Erythroblast (primary cell): ENCODE measurements around the gene CYBRD1.
"Not testable (repeated sequence)": the region's sequence is repeated elsewhere in the genome, so short reads cannot be mapped to it uniquely, and the experiment has no call there.

Experiments
- DNase-seq, 2 experiments: peaks; one replicate each; lab custom pipeline; 2025; lab: John Stamatoyannopoulos, UW
- GATA1 ChIP-seq: IDR thresholded peaks from 2 replicates; pipeline ENCODE4 v1.6.1; 2011; ENCODE audit warnings: low read depth, mild to moderate bottlenecking, control low read depth, low read length, moderate library complexity
- POLR2A ChIP-seq: IDR thresholded peaks from 2 replicates; pipeline ENCODE4 v1.6.1; 2011; ENCODE audit warnings: mild to moderate bottlenecking, low read length

Gene CYBRD1, protein sequence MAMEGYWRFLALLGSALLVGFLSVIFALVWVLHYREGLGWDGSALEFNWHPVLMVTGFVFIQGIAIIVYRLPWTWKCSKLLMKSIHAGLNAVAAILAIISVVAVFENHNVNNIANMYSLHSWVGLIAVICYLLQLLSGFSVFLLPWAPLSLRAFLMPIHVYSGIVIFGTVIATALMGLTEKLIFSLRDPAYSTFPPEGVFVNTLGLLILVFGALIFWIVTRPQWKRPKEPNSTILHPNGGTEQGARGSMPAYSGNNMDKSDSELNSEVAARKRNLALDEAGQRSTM

DNA sequence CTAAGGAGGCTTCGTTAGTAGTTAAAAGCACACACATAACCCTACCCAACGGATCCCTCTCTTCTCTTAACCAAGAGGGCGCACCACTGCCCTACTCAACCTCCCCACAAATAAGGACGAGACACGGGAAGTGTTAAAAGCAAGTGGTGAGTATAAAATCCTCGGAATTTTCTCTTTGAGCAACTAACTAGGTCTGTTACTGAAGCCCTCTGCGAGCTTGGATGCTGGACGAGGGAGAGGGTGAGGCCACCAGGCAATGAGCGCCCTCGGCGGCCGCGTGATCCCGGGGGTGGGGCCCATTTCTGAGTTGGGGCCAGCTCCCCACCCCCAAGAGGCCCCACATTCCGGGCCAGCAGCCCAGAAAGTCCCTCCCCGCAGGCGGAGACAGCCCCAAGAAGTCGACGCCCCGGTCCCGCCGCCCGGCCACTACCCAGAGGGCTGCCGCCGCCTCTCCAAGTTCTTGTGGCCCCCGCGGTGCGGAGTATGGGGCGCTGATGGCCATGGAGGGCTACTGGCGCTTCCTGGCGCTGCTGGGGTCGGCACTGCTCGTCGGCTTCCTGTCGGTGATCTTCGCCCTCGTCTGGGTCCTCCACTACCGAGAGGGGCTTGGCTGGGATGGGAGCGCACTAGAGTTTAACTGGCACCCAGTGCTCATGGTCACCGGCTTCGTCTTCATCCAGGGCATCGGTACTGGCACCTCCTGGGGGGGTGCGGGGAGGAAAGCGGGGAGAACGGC lies at the start of gene CYBRD1:
TSS of gene CYBRD1 (plus strand) at position 423 of the 736 bp plus-strand sequence. CDS start at position 495, 72 bp downstream.
- DNase-seq: peak; percentile 95
- TF ChIP-seq GATA1: no peak
- TF ChIP-seq POLR2A: peak; percentile 87

DNA sequence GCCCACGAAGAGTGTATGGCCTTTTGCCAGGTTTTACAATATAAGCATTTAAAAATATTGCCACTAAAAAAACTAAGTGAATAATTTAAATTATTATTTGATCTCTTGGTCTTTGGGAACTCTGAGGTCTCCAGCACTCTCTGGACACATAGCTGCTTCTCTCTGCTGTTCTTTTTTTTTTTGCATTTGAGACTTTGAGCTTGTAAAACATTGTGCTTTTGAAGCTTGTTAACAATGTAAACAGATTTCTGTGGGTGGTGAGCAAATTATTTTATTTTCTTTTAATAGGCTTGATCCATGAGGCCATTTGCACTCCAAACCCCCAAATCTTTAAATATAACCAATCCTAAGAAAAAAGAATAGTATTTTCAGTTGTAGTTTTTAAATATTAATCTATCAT lies 46.3 kb upstream of the CYBRD1 start:
- no peak for DNase-seq
- no peak for TF ChIP-seq GATA1
- TF ChIP-seq POLR2A: no peak

DNA sequence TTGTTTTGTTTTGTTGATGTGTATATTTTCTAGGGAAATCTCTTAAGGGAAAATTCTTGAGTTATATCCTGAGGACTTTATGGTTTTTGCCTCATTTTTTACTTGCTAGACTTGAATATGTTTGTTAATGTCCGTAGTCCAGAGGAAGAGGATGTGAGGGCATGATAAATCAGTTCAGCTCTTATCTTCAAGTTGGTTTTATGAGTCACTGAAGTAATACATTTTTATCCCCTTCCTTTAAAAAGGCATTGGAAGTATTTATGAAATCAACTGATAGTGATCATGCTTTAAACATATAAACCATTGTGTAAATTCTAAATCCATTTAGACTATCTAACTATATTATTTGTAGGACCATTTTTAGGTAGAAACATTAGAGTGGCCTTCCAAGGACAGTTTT lies 43.9 kb upstream of the CYBRD1 start:
- TF ChIP-seq GATA1 (no peak), POLR2A (no peak)
- no peak for DNase-seq

DNA sequence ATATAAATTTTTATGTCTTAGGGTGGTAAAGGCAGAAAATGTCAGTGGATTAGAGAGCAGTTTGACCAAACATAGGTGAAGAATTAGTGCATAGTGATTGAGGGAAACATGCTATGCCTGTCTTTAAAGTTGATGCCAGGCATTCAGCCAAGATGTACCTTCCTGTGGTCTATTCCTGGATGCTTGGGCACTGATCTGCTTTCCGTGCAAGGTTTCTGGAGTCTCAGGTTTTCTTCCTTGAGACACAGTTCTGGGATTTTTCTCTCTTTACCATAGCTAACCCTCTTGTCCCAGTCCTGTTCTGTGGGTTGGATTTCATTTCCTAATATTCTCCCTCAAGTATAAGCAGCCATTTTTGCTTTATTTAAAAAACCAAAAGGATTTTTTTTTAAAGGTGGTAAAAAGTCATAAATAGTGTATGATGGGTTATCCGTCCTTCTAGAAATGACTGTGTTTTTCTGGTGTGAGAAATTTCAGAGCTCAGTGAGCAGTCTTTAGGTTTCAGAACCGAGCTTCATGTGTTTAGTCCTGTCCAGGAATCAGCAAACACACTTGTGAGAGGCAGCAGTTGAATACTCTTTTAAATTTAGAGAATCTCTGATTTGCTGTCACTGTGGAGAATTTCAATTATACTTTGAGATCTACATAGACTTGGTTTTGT lies 43.0 kb upstream of the CYBRD1 start:
- TF ChIP-seq POLR2A (no peak), GATA1 (no peak)
- no peak for DNase-seq

DNA sequence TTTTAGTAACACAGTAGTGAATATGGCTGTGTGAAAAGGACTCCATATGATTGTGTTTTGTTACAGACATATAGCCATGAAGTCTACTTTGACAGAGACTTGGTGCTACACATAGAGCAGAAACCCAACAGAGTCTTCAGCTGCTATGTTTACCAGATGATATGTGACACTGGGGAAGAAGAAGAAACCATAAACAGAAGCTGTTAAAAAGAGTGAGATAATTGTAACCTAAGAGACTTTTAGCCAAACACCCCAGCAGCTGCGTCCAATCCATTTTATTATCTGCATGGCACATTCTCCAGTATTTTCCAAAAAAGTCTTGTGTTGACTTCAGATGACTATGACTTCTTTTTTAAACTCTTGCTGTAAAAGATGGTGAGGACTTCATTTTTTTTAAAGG lies 41.4 kb upstream of the CYBRD1 start:
- TF ChIP-seq POLR2A: no peak
- no peak for DNase-seq

DNA sequence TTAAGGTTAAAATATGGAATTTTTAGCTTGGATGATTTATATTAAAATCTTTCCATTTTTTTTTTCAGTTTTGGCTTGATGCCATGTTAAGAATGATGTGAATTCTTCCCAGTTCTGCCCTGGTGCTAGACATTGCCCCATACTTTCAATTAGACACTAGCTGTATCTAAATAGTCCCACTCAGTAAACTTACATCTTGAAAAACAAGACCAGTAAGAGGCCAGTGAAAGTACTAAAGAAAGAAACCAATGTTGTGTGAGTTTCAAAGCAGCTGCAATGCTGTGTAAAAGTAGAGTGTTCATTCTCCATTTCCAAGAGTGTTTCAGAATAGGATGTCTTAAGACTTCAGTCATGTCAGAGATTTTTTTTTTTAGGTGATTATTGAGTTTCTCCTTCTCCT lies 40.0 kb upstream of the CYBRD1 start:
- no peak for DNase-seq
- TF ChIP-seq GATA1 (no peak), POLR2A (no peak)

DNA sequence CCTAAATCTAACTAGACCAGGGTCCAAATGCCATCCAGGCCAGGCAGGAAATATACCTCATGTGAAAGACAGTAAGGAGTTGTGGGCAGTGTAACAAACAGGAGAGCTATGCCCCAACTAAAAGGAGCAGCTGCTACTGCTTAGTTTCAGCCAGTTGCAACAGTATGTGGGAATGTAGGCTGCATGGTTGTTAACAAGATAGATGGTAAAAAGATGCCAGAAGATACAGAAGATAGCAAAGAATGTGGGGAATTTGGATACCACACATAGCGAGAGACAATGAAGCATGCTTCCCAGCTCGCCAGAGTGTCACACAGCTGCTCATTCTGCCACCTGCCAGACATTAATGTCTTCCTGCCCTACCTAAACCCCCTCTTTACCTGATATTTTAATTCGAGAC lies 39.4 kb upstream of the CYBRD1 start:
- no peak for DNase-seq
- TF ChIP-seq POLR2A: no peak
- TF ChIP-seq GATA1: no peak

DNA sequence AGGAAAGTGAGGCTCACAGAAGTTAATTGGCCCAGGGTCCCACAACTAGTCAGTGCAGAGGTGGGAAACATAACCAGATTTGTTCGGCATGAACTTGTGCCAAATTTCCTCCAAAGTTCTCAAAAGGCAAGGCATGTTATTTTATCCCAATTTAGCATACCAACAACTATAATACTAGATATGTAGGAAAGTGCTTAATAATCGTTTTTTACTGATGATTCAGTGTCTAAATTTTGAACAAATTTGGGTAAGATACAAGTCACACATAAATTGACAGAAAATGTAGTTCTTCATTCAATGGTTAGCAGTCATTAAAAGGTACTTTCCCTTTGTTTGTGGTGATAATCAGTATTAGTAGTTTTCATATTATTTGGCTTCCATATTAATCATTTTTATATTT lies 38.5 kb upstream of the CYBRD1 start:
- DNase-seq: no peak
- TF ChIP-seq POLR2A: no peak

DNA sequence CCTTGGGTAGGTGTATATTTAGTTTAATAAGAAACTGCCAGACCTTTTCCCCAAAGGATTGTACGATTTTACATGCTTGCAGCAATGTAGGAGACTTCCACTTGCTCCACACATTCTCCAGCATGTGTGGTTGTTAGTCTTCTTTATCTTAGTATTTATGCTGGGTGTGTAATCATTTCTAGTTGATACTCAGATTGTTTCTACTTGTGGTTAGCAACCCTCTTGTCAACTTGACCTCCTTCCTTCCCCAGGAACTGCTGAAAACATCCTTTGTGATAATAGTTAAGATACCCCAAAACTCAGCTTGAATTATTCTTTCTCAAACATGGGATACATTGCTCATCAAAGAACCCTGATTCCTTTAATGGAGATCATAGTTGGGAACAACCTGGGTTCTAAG lies 37.2 kb upstream of the CYBRD1 start:
- DNase-seq: no peak
- TF ChIP-seq POLR2A (no peak), GATA1 (no peak)

DNA sequence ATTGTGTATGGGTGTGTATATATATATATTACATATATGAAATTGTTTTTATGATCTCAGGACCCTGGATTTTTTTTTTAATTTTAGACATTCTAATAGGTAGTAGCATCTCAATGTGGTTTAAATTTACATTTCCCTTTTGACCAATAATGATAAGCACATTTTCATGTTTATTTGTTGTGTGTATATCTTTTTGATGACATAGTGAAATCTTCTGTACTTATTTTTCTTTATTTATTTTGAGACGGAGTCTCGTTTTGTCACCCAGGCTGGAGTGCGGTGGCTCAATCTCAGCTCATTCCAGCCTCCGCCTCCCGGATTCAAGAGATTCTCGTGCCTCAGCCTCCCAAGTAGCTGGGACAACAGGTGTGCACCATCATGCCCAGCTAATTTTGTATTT lies 35.1 kb upstream of the CYBRD1 start:
- TF ChIP-seq POLR2A (no peak), GATA1 (no peak)

DNA sequence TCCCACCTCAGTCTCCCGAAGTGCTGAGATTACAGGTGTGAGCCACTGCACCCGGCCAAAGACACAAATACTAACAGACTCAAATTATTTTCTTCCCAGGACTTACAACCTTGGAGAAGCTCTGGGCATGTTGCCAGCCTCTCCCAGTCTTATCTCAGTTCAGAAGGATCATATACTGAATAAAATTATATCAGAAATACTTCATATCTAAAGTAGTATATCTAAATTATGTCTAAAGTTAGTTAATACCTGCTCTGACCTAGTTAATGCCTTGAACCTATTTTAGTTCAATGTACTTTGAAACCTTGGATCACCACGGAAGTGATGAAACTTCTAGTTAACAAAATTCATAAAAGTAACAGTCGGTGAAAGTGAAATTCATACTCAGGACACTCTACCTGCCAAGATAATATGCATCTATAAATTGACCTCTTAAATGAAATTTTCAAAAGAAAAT lies 34.4 kb upstream of the CYBRD1 start:
- no peak for DNase-seq
- no peak for TF ChIP-seq GATA1
- no peak for TF ChIP-seq POLR2A

More for the DNA sequence above, 35.1 kb upstream of the CYBRD1 start:
- DNase-seq: no peak

DNA sequence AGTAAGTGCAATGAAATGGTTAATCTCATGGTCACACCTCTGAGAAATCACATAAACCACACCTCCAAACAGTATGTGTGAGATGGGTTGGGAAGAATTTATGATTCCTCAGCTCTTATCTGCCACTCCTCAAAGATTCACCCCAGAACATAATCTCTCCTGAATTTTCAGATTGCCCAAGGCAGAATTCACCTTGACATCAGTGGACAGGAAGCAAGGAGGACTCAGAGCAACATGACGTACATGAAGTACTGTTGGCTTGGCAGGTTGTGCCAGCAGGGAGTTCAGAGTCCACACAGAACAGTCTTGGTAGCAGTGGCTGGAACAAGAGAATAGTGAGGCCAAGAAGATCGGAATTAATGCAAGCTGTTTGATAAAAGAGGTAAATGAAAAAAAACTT lies 31.7 kb upstream of the CYBRD1 start:
- TF ChIP-seq GATA1: no peak
- no peak for TF ChIP-seq POLR2A
- no peak for DNase-seq

DNA sequence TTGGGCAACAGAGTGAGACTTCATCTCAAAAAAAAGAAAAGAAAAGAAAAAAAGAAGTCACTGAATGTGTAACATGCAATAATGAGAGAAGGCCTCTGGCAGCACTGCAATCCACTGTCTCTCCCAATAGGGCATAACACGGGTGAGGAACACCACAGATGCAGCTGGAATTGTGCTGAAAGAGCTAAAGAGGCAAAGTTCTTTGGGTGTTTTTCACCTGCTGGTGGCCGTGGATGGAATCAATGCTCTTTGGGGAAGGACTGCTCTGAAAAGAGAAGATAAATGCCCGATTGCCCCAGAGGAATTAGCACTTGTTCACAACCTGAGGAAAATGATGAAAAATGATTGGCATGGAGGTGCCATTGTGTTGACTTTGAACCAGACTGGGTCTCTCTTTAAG lies 31.0 kb upstream of the CYBRD1 start:
- no peak for DNase-seq
- TF ChIP-seq POLR2A: no peak
- TF ChIP-seq GATA1: no peak

DNA sequence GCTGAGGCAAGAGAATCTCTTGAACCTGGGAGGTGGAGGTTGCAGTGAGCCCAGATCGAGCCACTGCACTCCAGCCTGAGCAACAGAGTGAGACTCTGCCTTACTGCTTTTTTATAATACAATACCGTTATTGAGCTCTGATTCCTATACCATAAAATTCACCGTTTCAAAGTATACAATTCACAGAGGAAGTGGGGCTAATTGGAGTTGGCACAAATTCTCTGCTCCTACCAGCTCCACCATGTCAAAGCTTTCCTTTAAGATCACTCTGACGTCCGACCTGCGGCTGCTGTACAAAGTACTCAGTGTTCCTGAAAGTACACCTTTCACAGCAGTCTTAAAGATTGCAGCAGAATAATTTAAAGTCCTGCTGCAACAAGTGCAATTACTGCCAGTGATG lies 29.6 kb upstream of the CYBRD1 start:
- TF ChIP-seq GATA1 (no peak), POLR2A (no peak)
- DNase-seq: no peak

DNA sequence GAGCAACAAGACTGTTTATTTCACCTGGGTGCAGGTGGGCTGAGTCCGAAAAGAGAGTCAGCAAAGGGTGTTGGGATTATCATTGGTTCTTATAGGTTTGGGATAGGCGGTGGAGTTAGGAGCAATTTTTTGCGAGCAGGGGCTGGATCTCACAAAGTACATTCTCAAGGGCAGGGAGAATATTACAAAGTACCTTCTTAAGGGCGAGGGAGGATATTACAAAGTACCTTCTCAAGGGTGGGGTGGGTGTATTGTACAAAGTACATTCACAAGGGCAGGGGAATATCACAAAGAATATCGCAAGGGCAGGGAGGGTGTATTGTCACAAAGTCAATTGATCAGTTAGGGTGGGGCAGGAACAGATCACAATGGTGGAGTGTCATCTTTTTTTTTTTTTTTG lies 24.6 kb upstream of the CYBRD1 start:
- not testable (repeated sequence) for DNase-seq
